GM20000 (cell line): ENCODE measurements around the gene PALLD.

Experiments used
- DNase-seq: peaks from one replicate; pipeline ENCODE4 v3.0.0; 2012; ENCODE audit warnings: low spot score
- CTCF ChIP-seq: IDR thresholded peaks from 2 replicates; pipeline ENCODE4 v1.5.1; 2012; ENCODE audit warnings: mild to moderate bottlenecking, control low read depth; ENCODE audit errors: extremely low read depth, missing control alignments

The PALLD gene

GRCh38 chr4:168857009-168857408 is 360.2 kb downstream of the PALLD start:
- DNase-seq, result no peak
- no peak for TF ChIP-seq CTCF

- no peak for DNase-seq
- no peak for TF ChIP-seq CTCF
These were observed 360.9 kb downstream of the PALLD start for GRCh38 chr4:168857546-168858314.

- no peak for DNase-seq
- no peak for TF ChIP-seq CTCF
These were observed 362.2 kb downstream of the PALLD start for GRCh38 chr4:168859100-168859499.

GRCh38 chr4:168859888-168860694 is 363.2 kb downstream of the PALLD start:
- no peak for TF ChIP-seq CTCF
- DNase-seq, result peak; percentile 52

- no peak for TF ChIP-seq CTCF
- no peak for DNase-seq
These were observed 364.0 kb downstream of the PALLD start for GRCh38 chr4:168860827-168861226.

- DNase-seq, result no peak
- no peak for TF ChIP-seq CTCF
These were observed 367.1 kb downstream of the PALLD start for GRCh38 chr4:168863719-168864647.
